ENCODE results near the gene MED1.

MED1 gene

GRCh38 chr17:39401412-39402243 lies 49.4 kb downstream of the MED1 start, which contains the start of gene FBXL20 (continued):
- TF ChIP-seq ZNF280C (tag by site-specific recombination; IDR thresholded peaks at IDR 0.05): no peak
- TF ChIP-seq HOXD13 (CRISPR knock-in tag; IDR thresholded peaks at IDR 0.05; ENCODE audit: borderline replicate concordance): no peak
- peak; percentile 97 for TF ChIP-seq PATZ1 (tag by site-specific recombination; IDR thresholded peaks at IDR 0.05)
- no peak for TF ChIP-seq ZNF169 (tag by site-specific recombination; IDR thresholded peaks at IDR 0.05)
- TF ChIP-seq ZNF433 (tag by site-specific recombination; IDR thresholded peaks at IDR 0.05; ENCODE audit: low read depth): no peak
- 0 out of 2 replicates have a peak, but pooled peaks have one; percentile 2 for TF ChIP-seq EGR2 (tag by site-specific recombination; IDR thresholded peaks at IDR 0.05; ENCODE audit: low read depth)
- no peak for TF ChIP-seq ZNF214 (tag by site-specific recombination; IDR thresholded peaks at IDR 0.05; ENCODE audit: borderline replicate concordance)
- TF ChIP-seq ZEB2 (tag by site-specific recombination; IDR thresholded peaks at IDR 0.05): peak; percentile 73; the same call in 1 of the 2 replicates
- TF ChIP-seq ZNF140 (tag by site-specific recombination; IDR thresholded peaks at IDR 0.05): no peak
- TF ChIP-seq REST (tag by site-specific recombination; IDR thresholded peaks at IDR 0.05): no peak
- peak; percentile 73; the same call in 1 of the 2 replicates for TF ChIP-seq ZNF324 (tag by site-specific recombination; IDR thresholded peaks at IDR 0.05)
- no peak for TF ChIP-seq ZNF830 (tag by site-specific recombination; IDR thresholded peaks at IDR 0.05; ENCODE audit: low read depth)
- TF ChIP-seq ZNF24 (tag by site-specific recombination; IDR thresholded peaks at IDR 0.05): 0 out of 2 replicates have a peak, but pooled peaks have one; percentile 20
- no peak for TF ChIP-seq ZNF701 (tag by site-specific recombination; IDR thresholded peaks at IDR 0.05)
- TF ChIP-seq ZNF23 (tag by site-specific recombination; IDR thresholded peaks at IDR 0.05; ENCODE audit: borderline replicate concordance): no peak
- TF ChIP-seq ZNF248 (tag by site-specific recombination; IDR thresholded peaks at IDR 0.05): no peak
- no peak for TF ChIP-seq ZNF266 (tag by site-specific recombination; IDR thresholded peaks at IDR 0.05; ENCODE audit: low read depth)
- TF ChIP-seq OSR2 (tag by site-specific recombination; IDR thresholded peaks at IDR 0.05): peak; percentile 27; the same call in 1 of the 2 replicates
- TF ChIP-seq ZBTB8A (tag by site-specific recombination; IDR thresholded peaks at IDR 0.05): no peak; the same call in 1 of the 2 replicates
- no peak for TF ChIP-seq ZNF26 (tag by site-specific recombination; IDR thresholded peaks at IDR 0.05)
- no peak for TF ChIP-seq ZNF621 (tag by site-specific recombination; IDR thresholded peaks at IDR 0.05)
- no peak for TF ChIP-seq BCL6B (tag by site-specific recombination; IDR thresholded peaks at IDR 0.05)
- peak; percentile 8; the same call in 1 of the 2 replicates for TF ChIP-seq KLF9 (tag by site-specific recombination; IDR thresholded peaks at IDR 0.05; ENCODE audit: low read depth)
- 0 out of 2 replicates have a peak, but pooled peaks have one; percentile 24 for TF ChIP-seq ZNF639 (tag by site-specific recombination; IDR thresholded peaks at IDR 0.05)
- TF ChIP-seq ELK4 (IDR thresholded peaks at IDR 0.05; ENCODE audit: borderline replicate concordance, low read depth, low read length): no peak

Data from HEK293 (cell line).